ENCODE data around the gene MVD.

The MVD gene

GRCh38 chr16:88608076-88608475 is 54.8 kb downstream of the MVD start:
- no peak for DNase-seq (ENCODE audit: low spot score)

GRCh38 chr16:88606148-88606757 is 56.6 kb downstream of the MVD start:
- DNase-seq (ENCODE audit: low spot score), result no peak

- DNase-seq (ENCODE audit: low spot score), result no peak
Observed at GRCh38 chr16:88605186-88606147, 57.4 kb downstream of the MVD start.

GRCh38 chr16:88602091-88602490 is 60.8 kb downstream of the MVD start:
- DNase-seq (ENCODE audit: low spot score), result no peak

Data from SK-N-DZ (cell line).